ENCODE results near the gene MBP. TPM values are rescaled to one million over a fixed set of nuclear protein-coding genes. Genes with fewer than 3 reads are reported as not detected.

The MBP gene
- total and polyA plus RNA-seq, 2 donors (not counting 3 experiments of a cell fraction or from before 2014, with no cell fraction given) = 1.7 to 2.3 TPM

GRCh38 chr18:77136076-77136718 is 3.6 kb upstream of the MBP start:
- no peaks in the 10 kb centered on the region for H3K79me2 ChIP-seq (ENCODE audit: control insufficient read depth, insufficient read depth, low read length)
- no peak overlapping the region for H3K4me3 ChIP-seq (replicated peaks in 1 of 3; ENCODE audit: insufficient read depth in 1 of 3, low read depth in 1 of 3, low read length in 3 of 3)
- intact Hi-C loops (cut with micrococcal nuclease) (no loop called here), dilution Hi-C loops (cut with MboI; ENCODE audit: extremely low pct_ligation_motif_present, low sequenced_read_pairs) (no loop called here)
- CTCF ChIA-PET = no interaction called here
- H3K36me3 ChIP-seq (ENCODE audit: control insufficient read depth in 2 of 2, extremely low read depth in 1 of 2, insufficient read depth in 2 of 2, low read length in 2 of 2) = no peaks in the 10 kb centered on the region
- no peaks in the 10 kb centered on the region for H3K9me3 ChIP-seq (replicated peaks; ENCODE audit: control insufficient read depth, insufficient read depth, low read length)
- FAIRE-seq = no peak
- no peak overlapping the region for H3K4me2 ChIP-seq (ENCODE audit: insufficient read depth, low read length)
- H2AFZ ChIP-seq (ENCODE audit: low read depth, low read length) = no peak overlapping the region
- no peak overlapping the region for H3K9ac ChIP-seq (replicated peaks; ENCODE audit: extremely low read depth, insufficient read depth, low read length)
- H3K9me1 ChIP-seq (replicated peaks; ENCODE audit: control insufficient read depth, extremely low read depth, insufficient read depth, low read length) = no peaks in the 10 kb centered on the region
- DNase-seq (ENCODE audit: low read depth, low spot score) = no peak
- no peaks in the 10 kb centered on the region for H4K20me1 ChIP-seq (replicated peaks; ENCODE audit: control insufficient read depth, extremely low read depth, insufficient read depth, low read length)
- TF ChIP-seq EZH2 (IDR thresholded peaks at IDR 0.05; ENCODE audit: borderline replicate concordance, low read depth, low read length, severe bottlenecking) (no peak), MYC (IDR thresholded peaks at IDR 0.05; ENCODE audit: low read depth, low read length) (no peak), JUN (IDR thresholded peaks at IDR 0.05; ENCODE audit: borderline replicate concordance, insufficient read depth, insufficient read length, low read depth) (no peak), GATA2 (IDR thresholded peaks at IDR 0.05; ENCODE audit: insufficient read depth, insufficient read length, low read depth, low read length) (no peak), POLR2A (IDR thresholded peaks at IDR 0.05; ENCODE audit: low read depth, low read length) (no peak), MAX (IDR thresholded peaks at IDR 0.05; ENCODE audit: insufficient read depth, insufficient read length) (no peak), CTCF (IDR thresholded peaks at IDR 0.05; ENCODE audit: extremely low read depth in 1 of 2, insufficient read depth in 1 of 2, low read depth in 1 of 2, low read length in 2 of 2) (no peak), FOS (IDR thresholded peaks at IDR 0.05; ENCODE audit: borderline replicate concordance, insufficient read depth, low read length) (no peak), POLR2AphosphoS5 (IDR thresholded peaks at IDR 0.05; ENCODE audit: insufficient read depth, low read depth, low read length) (no peak)
- H3K27ac ChIP-seq (ENCODE audit: insufficient read depth, low read depth, low read length) = no peak overlapping the region
- BruUV-seq (replicated peaks) = no TSS peak
- POLR2A ChIA-PET = no interaction called here
- H3K27me3 ChIP-seq (ENCODE audit: control insufficient read depth in 2 of 2, insufficient read depth in 2 of 2, low read length in 2 of 2) = peaks cover 0 to 21% of the 10 kb centered on the region in 2 experiments
- peaks cover 11% of the 10 kb centered on the region for H3K4me1 ChIP-seq (ENCODE audit: control insufficient read depth, extremely low read depth, insufficient read depth, low read length)

Data from endothelial cell of umbilical vein (primary cell).